ENCODE data around the gene ZSCAN22. TPM values are rescaled to one million over a fixed set of nuclear protein-coding genes. Genes with fewer than 3 reads are reported as not detected.
A peak's percentile ranks its signal among the peaks of the same experiment; 100 is the strongest.

The ZSCAN22 gene
- total RNA-seq, 1 experiment from 2014 or later, result 3.2 TPM

DNA sequence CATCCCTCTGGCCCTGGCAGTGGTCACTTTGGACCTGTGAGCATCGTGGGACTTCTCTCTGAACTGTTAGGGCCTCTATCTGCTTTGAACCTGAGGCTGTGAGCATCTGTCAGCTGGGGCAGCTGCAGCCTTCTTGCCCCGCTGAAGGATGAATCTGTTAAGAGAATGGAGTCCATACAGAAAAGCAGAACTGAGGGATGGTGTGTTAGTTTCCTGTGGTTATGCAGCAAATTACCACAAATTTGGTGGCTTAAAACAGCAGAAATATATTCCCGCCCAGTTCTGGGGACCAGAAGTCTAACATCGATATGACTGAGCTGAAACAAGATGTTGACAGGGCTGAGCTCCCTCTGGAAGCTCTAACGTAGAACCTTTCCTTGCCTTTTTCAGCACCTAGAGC is 37.4 kb downstream of the ZSCAN22 start:
- ATAC-seq (no peak), DNase-seq (ENCODE audit: low spot score) (no peak)
- TF ChIP-seq HMGXB4 (CRISPR knock-in tag; IDR thresholded peaks at IDR 0.05) (no peak), TEAD4 (CRISPR knock-in tag; IDR thresholded peaks at IDR 0.05) (no peak), TEAD1 (CRISPR knock-in tag; IDR thresholded peaks at IDR 0.05) (no peak), ATF1 (CRISPR knock-in tag; IDR thresholded peaks at IDR 0.05) (no peak), ZNF232 (CRISPR knock-in tag; IDR thresholded peaks at IDR 0.05) (no peak), CBFB (CRISPR knock-in tag; IDR thresholded peaks at IDR 0.05; ENCODE audit: low read depth) (no peak), MYBL2 (CRISPR knock-in tag; IDR thresholded peaks at IDR 0.05) (no peak), GTF2I (CRISPR knock-in tag; conservative IDR thresholded peaks at IDR 0.05) (no peak), ZNF416 (CRISPR knock-in tag; IDR thresholded peaks at IDR 0.05) (no peak), TCF7 (CRISPR knock-in tag; IDR thresholded peaks at IDR 0.05; ENCODE audit: low read depth) (no peak), SMAD4 (CRISPR knock-in tag; IDR thresholded peaks at IDR 0.05) (no peak)
- TF ChIP-seq, protein P1, sequence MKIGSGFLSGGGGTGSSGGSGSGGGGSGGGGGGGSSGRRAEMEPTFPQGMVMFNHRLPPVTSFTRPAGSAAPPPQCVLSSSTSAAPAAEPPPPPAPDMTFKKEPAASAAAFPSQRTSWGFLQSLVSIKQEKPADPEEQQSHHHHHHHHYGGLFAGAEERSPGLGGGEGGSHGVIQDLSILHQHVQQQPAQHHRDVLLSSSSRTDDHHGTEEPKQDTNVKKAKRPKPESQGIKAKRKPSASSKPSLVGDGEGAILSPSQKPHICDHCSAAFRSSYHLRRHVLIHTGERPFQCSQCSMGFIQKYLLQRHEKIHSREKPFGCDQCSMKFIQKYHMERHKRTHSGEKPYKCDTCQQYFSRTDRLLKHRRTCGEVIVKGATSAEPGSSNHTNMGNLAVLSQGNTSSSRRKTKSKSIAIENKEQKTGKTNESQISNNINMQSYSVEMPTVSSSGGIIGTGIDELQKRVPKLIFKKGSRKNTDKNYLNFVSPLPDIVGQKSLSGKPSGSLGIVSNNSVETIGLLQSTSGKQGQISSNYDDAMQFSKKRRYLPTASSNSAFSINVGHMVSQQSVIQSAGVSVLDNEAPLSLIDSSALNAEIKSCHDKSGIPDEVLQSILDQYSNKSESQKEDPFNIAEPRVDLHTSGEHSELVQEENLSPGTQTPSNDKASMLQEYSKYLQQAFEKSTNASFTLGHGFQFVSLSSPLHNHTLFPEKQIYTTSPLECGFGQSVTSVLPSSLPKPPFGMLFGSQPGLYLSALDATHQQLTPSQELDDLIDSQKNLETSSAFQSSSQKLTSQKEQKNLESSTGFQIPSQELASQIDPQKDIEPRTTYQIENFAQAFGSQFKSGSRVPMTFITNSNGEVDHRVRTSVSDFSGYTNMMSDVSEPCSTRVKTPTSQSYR (CRISPR knock-in tag; IDR thresholded peaks at IDR 0.05), result no peak
- Mint-ChIP-seq H3K27ac (no peak overlapping the region), H3K4me3 (peak overlapping the region; percentile 16; the same call in 1 of the 2 replicates), H3K9me3 (no peaks in the 10 kb centered on the region), H3K36me3 (no peaks in the 10 kb centered on the region), H3K27me3 (ENCODE audit: low read depth) (no peaks in the 10 kb centered on the region), H3K4me1 (0 out of 2 replicates have a peak, but pooled peaks cover 3% of the 10 kb centered on the region)
- ChIA-PET POLR2A (interaction anchor here (0.8 to 2.9 kb wide), 2 partner anchors 16 to 17 kb away, joined by 3 to 25 read pairs; no protein-coding TSS in a partner anchor), CTCF (interaction anchor here (1.4 to 3.0 kb wide), 3 partner anchors 9 to 156 kb away, joined by 3 to 14 read pairs (median 5); partner anchors contain the start of gene ZBTB45)

GRCh38 chr19:58366585-58367430 is 40.0 kb downstream of the ZSCAN22 start:
- Mint-ChIP-seq H3K27ac (no peak overlapping the region; the same call in 1 of the 2 replicates), H3K27me3 (ENCODE audit: low read depth) (no peaks in the 10 kb centered on the region), H3K36me3 (no peaks in the 10 kb centered on the region), H3K4me1 (no peaks in the 10 kb centered on the region), H3K9me3 (no peaks in the 10 kb centered on the region), H3K4me3 (no peak overlapping the region)
- CTCF ChIA-PET, result no interaction called here
- ATAC-seq, result no peak
- no peak for DNase-seq (ENCODE audit: low spot score)
- POLR2A ChIA-PET, result no interaction called here
- no peak for TF ChIP-seq ZNF396 (CRISPR knock-in tag; IDR thresholded peaks at IDR 0.05; ENCODE audit: borderline replicate concordance)
- no peak for TF ChIP-seq RORB (CRISPR knock-in tag; IDR thresholded peaks at IDR 0.05)
- no peak for TF ChIP-seq ZBTB21 (CRISPR knock-in tag; IDR thresholded peaks at IDR 0.05; ENCODE audit: borderline replicate concordance)
- TF ChIP-seq, protein P2, sequence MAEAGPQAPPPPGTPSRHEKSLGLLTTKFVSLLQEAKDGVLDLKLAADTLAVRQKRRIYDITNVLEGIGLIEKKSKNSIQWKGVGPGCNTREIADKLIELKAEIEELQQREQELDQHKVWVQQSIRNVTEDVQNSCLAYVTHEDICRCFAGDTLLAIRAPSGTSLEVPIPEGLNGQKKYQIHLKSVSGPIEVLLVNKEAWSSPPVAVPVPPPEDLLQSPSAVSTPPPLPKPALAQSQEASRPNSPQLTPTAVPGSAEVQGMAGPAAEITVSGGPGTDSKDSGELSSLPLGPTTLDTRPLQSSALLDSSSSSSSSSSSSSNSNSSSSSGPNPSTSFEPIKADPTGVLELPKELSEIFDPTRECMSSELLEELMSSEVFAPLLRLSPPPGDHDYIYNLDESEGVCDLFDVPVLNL (CRISPR knock-in tag; IDR thresholded peaks at IDR 0.05; ENCODE audit: borderline replicate concordance, low read depth), result no peak
- TF ChIP-seq NR2C2 (CRISPR knock-in tag; IDR thresholded peaks at IDR 0.05), result no peak
- TF ChIP-seq, protein P3, sequence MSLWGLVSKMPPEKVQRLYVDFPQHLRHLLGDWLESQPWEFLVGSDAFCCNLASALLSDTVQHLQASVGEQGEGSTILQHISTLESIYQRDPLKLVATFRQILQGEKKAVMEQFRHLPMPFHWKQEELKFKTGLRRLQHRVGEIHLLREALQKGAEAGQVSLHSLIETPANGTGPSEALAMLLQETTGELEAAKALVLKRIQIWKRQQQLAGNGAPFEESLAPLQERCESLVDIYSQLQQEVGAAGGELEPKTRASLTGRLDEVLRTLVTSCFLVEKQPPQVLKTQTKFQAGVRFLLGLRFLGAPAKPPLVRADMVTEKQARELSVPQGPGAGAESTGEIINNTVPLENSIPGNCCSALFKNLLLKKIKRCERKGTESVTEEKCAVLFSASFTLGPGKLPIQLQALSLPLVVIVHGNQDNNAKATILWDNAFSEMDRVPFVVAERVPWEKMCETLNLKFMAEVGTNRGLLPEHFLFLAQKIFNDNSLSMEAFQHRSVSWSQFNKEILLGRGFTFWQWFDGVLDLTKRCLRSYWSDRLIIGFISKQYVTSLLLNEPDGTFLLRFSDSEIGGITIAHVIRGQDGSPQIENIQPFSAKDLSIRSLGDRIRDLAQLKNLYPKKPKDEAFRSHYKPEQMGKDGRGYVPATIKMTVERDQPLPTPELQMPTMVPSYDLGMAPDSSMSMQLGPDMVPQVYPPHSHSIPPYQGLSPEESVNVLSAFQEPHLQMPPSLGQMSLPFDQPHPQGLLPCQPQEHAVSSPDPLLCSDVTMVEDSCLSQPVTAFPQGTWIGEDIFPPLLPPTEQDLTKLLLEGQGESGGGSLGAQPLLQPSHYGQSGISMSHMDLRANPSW (CRISPR knock-in tag; conservative IDR thresholded peaks at IDR 0.05; ENCODE audit: low read depth), result no peak
- no peak for TF ChIP-seq TP53 (CRISPR knock-in tag; IDR thresholded peaks at IDR 0.05)
- no peak for TF ChIP-seq HMGA2 (CRISPR knock-in tag; IDR thresholded peaks at IDR 0.05)
- no peak for TF ChIP-seq HMGXB4 (CRISPR knock-in tag; IDR thresholded peaks at IDR 0.05)
- TF ChIP-seq NR1H2 (CRISPR knock-in tag; IDR thresholded peaks at IDR 0.05), result no peak
- no peak for TF ChIP-seq SMAD3 (CRISPR knock-in tag; IDR thresholded peaks at IDR 0.05; ENCODE audit: borderline replicate concordance)
